HepG2 (cell line): Measurements from ENCODE around the gene TNFAIP3. TPM values are rescaled to one million over a fixed set of nuclear protein-coding genes. Genes with fewer than 3 reads are reported as not detected.
A peak's percentile ranks its signal among the peaks of the same experiment; 100 is the strongest.

Experiments
- ATAC-seq: fragments of 200-7000 bp; cut with Tn5 transposase; 3 replicates; pipeline ENCODE4 v1.9.1; 2020; ENCODE audit warnings: mild to moderate bottlenecking, moderate library complexity
- BruUV-seq: library from RNA; stranded (reverse); fragments of 400-500 nt; replicated peaks from 2 replicates; lab custom pipeline; 2021; lab: Mats Ljungman, UMichigan
- CTCF ChIA-PET: fragments of 300-600 bp; formaldehyde crosslinking; extraction: SDS; loops from one replicate; lab custom pipeline; 2021; ENCODE audit warnings: low total read pairs, inconsistent platforms, low intra/inter-chr PET ratio; lab: Yijun Ruan, JAX
- POLR2A ChIA-PET: fragments of 350-600 bp; sonication (Branson Sonifier 250); formaldehyde crosslinking; loops from one replicate; lab custom pipeline; 2020; ENCODE audit warnings: antibody characterized with exemption, inconsistent platforms; lab: Yijun Ruan, JAX
- DNase-seq: peaks from one replicate; pipeline ENCODE4 v3.0.0-alpha.2; 2015; ENCODE audit warnings: low spot score
- FAIRE-seq: peaks from 3 replicates; lab custom pipeline; 2011; peaks lifted over from hg19 to GRCh38; lab: Jason Lieb, UNC
- H2AFZ ChIP-seq: one replicate; pipeline ENCODE4 v1.6.1; 2011; ENCODE audit warnings: low read length, inconsistent platforms
- H3K27ac ChIP-seq: fragments of 300-600 bp; 3 replicates; pipeline ENCODE4 v1.8.0; 2011; ENCODE audit warnings: mixed run types, mild to moderate bottlenecking, mixed read lengths, low read length, inconsistent platforms; ENCODE audit not compliant: insufficient read depth; ENCODE audit errors: extremely low read length
- H3K27me3 ChIP-seq, 2 experiments: fragments of 200-600 bp in 1 of 2; 2 replicates in 1 of 2; 3 replicates in 1 of 2; pipeline versions ENCODE4 v1.6.0 to v1.8.0; 2011; ENCODE audit warnings: low read length in 2 of 2, mild to moderate bottlenecking in 2 of 2, moderate library complexity in 2 of 2, inconsistent platforms in 1 of 2; ENCODE audit not compliant: insufficient read depth in 2 of 2, control insufficient read depth in 1 of 2
- H3K36me3 ChIP-seq, 2 experiments: fragments of 200-600 bp in 1 of 2; replicated peaks in 1 of 2; 2 replicates in 1 of 2; 3 replicates in 1 of 2; pipeline versions ENCODE4 v1.5.1 to v1.8.0; 2011; ENCODE audit warnings: low read length in 2 of 2, inconsistent platforms in 1 of 2; ENCODE audit not compliant: insufficient read depth in 2 of 2, control insufficient read depth in 1 of 2
- H3K4me1 ChIP-seq: 2 replicates; pipeline ENCODE4 v1.5.1; 2012; ENCODE audit warnings: low read length, inconsistent platforms; ENCODE audit not compliant: insufficient read depth
- H3K4me2 ChIP-seq: 2 replicates; pipeline ENCODE4 v1.6.0; 2011; ENCODE audit warnings: low read depth, low read length, inconsistent platforms
- H3K4me3 ChIP-seq, 3 experiments: fragments of 200-600 bp in 1 of 3; sonication (generic), shearing (Covaris generic) in 1 of 3; replicated peaks in 1 of 3; 2 replicates each; pipeline ENCODE4 v1.5.1; 2011 to 2016; ENCODE audit warnings: low read length in 3 of 3, inconsistent platforms in 2 of 3, low read depth in 2 of 3, mild to moderate bottlenecking in 2 of 3, control low read depth in 1 of 3, mixed read lengths in 1 of 3; ENCODE audit not compliant: insufficient read depth in 1 of 3
- H3K79me2 ChIP-seq: one replicate; pipeline ENCODE4 v1.6.1; 2011; ENCODE audit warnings: low read length, inconsistent platforms; ENCODE audit not compliant: insufficient read depth
- H3K9ac ChIP-seq: 2 replicates; pipeline ENCODE4 v1.6.0; 2011; ENCODE audit warnings: mild to moderate bottlenecking, low read depth, low read length, inconsistent platforms; ENCODE audit not compliant: insufficient read depth
- H3K9me3 ChIP-seq: 2 replicates; pipeline ENCODE4 v1.5.1; 2012; ENCODE audit warnings: mild to moderate bottlenecking, low read length
- H4K20me1 ChIP-seq: 2 replicates; pipeline ENCODE4 v1.6.0; 2011; ENCODE audit warnings: inconsistent platforms, mild to moderate bottlenecking, low read length, moderate library complexity; ENCODE audit not compliant: insufficient read depth
- ATF7-NPFF ChIP-seq: sonication (generic); formaldehyde crosslinking; IDR thresholded peaks from 2 replicates; pipeline ENCODE4 v1.8.1; 2023; ENCODE audit warnings: mild to moderate bottlenecking, low read depth, missing genetic modification reagents, moderate library complexity
- CREB1 ChIP-seq, 2 experiments: fragments of 450-650 bp in 1 of 2; IDR thresholded peaks; 2 replicates each; pipeline ENCODE4 v1.6.1; 2016 to 2017; ENCODE audit warnings: control low read depth in 1 of 2, mild to moderate bottlenecking in 1 of 2, missing compliant biosample characterization in 1 of 2, missing genetic modification characterization in 1 of 2
- NCOR1 ChIP-seq: fragments of 200-600 bp; sonication (generic); IDR thresholded peaks from 2 replicates; pipeline ENCODE4 v1.7.0; 2017; ENCODE audit warnings: antibody characterized with exemption, low read length, borderline replicate concordance
- RBFOX2 ChIP-seq: fragments of 200-400 bp; formaldehyde crosslinking; IDR thresholded peaks from 2 replicates; pipeline ENCODE4 v1.6.1; 2017; ENCODE audit warnings: low read depth, mild to moderate bottlenecking, low read length
- SIN3A ChIP-seq: IDR thresholded peaks from 2 replicates; pipeline ENCODE4 v1.6.1; 2011; ENCODE audit warnings: low read depth, mild to moderate bottlenecking, control low read depth, low read length, borderline replicate concordance
- SMAD3 ChIP-seq: sonication (generic); formaldehyde crosslinking; IDR thresholded peaks from 2 replicates; pipeline ENCODE4 v1.4.0; 2020; ENCODE audit warnings: missing genetic modification reagents
- ZNF101 ChIP-seq: sonication (generic); formaldehyde crosslinking; IDR thresholded peaks from 2 replicates; pipeline ENCODE4 v1.4.0; 2020; ENCODE audit warnings: mild to moderate bottlenecking, low read depth, missing genetic modification reagents, borderline replicate concordance
- ZNF772 ChIP-seq: sonication (generic); formaldehyde crosslinking; IDR thresholded peaks from 2 replicates; pipeline ENCODE4 v1.5.0; 2020; ENCODE audit warnings: mild to moderate bottlenecking, missing genetic modification reagents
- WGBS: methylation state at CpG from one replicate; pipeline ENCODE4 v1.1.6; 2017; ENCODE audit warnings: low lambda C conversion rate; 5-methylcytosine and 5-hydroxymethylcytosine counted together
- in situ Hi-C: cut with HindIII; loops from 2 replicates; pipeline ENCODE4 v1.10.0; 2017; ENCODE audit warnings: low pct_unique_long_range_greater_than_20kb; ENCODE audit not compliant: extremely low pct_ligation_motif_present
- intact Hi-C: fragments of 100-400 bp; cut with micrococcal nuclease; formaldehyde crosslinking; loops from one replicate; pipeline ENCODE4 v1.10.0; 2022; ENCODE audit not compliant: unreplicated experiment
- polyA plus RNA-seq, 8 experiments: library from polyadenylated mRNA; depleted of rRNA in 3 of 8; stranded (reverse) in 7 of 8; unstranded in 1 of 8; fragments of >200 nt; fragmentation: Illumina TruSeq in 4 of 8; extraction: Trizol in 4 of 8; gene quantifications; 2 replicates each; pipeline versions ENCODE4 v1.2.1 to v1.2.3, GENCODE V29; 2011 to 2016; ENCODE audit warnings: low read depth in 4 of 8, missing spikeins in 1 of 8, mixed read lengths in 1 of 8; ENCODE audit not compliant: insufficient read depth in 1 of 8
- total RNA-seq, 5 experiments: library from RNA; depleted of rRNA; stranded (reverse); fragments of >200 nt; fragmentation: Illumina TruSeq; extraction: Trizol; gene quantifications; 2 replicates each; pipeline ENCODE4 v1.2.3, GENCODE V29; 2016; ENCODE audit warnings: low read depth in 1 of 5
- TF ChIP-seq, protein P1 (sequence below): IDR thresholded peaks from 2 replicates; pipeline ENCODE4 v1.6.1; 2012; ENCODE audit warnings: low read length, improper control_type of control experiment

The TNFAIP3 gene
- total and polyA plus RNA-seq, 2 of the 13 experiments (the other 11 are each of a cell fraction or from before 2014, with no cell fraction given): 28.2 to 47.1 TPM

DNA sequence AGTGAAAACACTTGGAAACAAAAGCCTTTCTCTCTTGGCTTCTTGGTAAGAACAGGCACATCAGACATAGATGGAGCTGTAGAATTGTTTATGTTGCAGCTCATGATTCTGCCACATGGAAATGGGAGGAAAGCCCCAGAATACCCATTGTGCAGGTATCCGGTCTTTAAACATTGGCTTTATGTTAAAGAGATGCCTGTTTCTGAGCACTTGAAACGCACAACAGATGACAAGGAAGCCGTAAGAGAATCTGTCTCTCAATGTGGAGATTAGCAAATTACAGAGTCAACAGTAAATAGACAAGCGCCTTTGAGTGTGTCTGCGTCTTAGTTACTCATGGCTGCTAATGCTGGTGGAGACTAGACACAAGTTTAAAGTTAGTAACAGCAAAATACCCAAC lies 10.5 kb downstream of the TNFAIP3 start:
- Histone ChIP-seq H3K27me3 (no peaks in the 10 kb centered on the region), H3K79me2 (peaks cover 43% of the 10 kb centered on the region), H2AFZ (no peak overlapping the region), H3K4me1 (peaks cover 33% of the 10 kb centered on the region), H4K20me1 (peaks cover 59% of the 10 kb centered on the region), H3K36me3 (peaks cover 59 to 91% of the 10 kb centered on the region in 2 experiments), H3K27ac (no peak overlapping the region), H3K4me2 (no peak overlapping the region), H3K4me3 (no peak overlapping the region), H3K9ac (no peak overlapping the region), H3K9me3 (no peaks in the 10 kb centered on the region)
- peak; percentile 31; the same call in 1 of the 2 replicates for TF ChIP-seq RBFOX2
- TF ChIP-seq CREB1 (IDR thresholded peaks at IDR 0.05): no peak
- peak; percentile 25; the same call in 1 of the 2 replicates for TF ChIP-seq CREB1 (CRISPR knock-in tag; IDR thresholded peaks at IDR 0.05)
- TF ChIP-seq SMAD3 (CRISPR knock-in tag): no peak
- ChIA-PET CTCF (interaction anchor here (1.5 kb wide), 1 partner anchor 173 kb away, joined by 3 read pairs; no protein-coding TSS in a partner anchor), POLR2A (no interaction called here)
- no peak for DNase-seq
- no peak for FAIRE-seq
- 97% methylated on average over 5 of the region's 5 CpGs for WGBS
- in situ Hi-C loops: no loop called here
- intact Hi-C loops: no loop called here
- ATAC-seq: no peak
- BruUV-seq: no TSS peak

DNA sequence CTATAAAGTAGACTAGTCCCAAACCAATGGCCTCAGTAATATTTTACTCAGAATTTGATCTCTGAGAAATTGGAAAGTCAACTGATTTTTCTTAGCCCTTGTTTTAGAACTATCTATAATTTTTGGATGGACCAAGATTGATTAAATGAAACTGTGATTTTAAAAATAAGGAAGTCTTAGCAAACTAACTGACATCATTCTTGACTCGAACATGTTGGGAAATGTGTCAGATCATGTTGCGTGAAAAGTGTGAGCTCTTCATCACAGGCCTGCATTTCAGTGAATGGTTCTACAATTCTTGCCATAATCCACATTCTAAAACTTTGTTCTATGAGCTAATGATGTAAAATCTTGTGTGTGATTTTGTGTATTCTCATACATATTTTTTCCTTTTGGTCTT lies 11.0 kb downstream of the TNFAIP3 start:
- Histone ChIP-seq H3K9me3 (no peaks in the 10 kb centered on the region), H2AFZ (no peak overlapping the region), H3K27ac (no peak overlapping the region), H3K4me1 (peaks cover 28% of the 10 kb centered on the region), H3K9ac (no peak overlapping the region), H4K20me1 (peaks cover 60% of the 10 kb centered on the region), H3K4me3 (no peak overlapping the region), H3K4me2 (no peak overlapping the region), H3K79me2 (peaks cover 39% of the 10 kb centered on the region), H3K27me3 (no peaks in the 10 kb centered on the region), H3K36me3 (peaks cover 59 to 93% of the 10 kb centered on the region in 2 experiments)
- intact Hi-C loops: no loop called here
- POLR2A ChIA-PET: no interaction called here
- BruUV-seq: no TSS peak
- no peak for DNase-seq
- ATAC-seq: no peak
- in situ Hi-C loops: no loop called here
- CTCF ChIA-PET: no interaction called here
- WGBS: 97% methylated on average over 2 of the region's 2 CpGs
- no peak for FAIRE-seq
- no peak for TF ChIP-seq NCOR1
- TF ChIP-seq, protein P1, sequence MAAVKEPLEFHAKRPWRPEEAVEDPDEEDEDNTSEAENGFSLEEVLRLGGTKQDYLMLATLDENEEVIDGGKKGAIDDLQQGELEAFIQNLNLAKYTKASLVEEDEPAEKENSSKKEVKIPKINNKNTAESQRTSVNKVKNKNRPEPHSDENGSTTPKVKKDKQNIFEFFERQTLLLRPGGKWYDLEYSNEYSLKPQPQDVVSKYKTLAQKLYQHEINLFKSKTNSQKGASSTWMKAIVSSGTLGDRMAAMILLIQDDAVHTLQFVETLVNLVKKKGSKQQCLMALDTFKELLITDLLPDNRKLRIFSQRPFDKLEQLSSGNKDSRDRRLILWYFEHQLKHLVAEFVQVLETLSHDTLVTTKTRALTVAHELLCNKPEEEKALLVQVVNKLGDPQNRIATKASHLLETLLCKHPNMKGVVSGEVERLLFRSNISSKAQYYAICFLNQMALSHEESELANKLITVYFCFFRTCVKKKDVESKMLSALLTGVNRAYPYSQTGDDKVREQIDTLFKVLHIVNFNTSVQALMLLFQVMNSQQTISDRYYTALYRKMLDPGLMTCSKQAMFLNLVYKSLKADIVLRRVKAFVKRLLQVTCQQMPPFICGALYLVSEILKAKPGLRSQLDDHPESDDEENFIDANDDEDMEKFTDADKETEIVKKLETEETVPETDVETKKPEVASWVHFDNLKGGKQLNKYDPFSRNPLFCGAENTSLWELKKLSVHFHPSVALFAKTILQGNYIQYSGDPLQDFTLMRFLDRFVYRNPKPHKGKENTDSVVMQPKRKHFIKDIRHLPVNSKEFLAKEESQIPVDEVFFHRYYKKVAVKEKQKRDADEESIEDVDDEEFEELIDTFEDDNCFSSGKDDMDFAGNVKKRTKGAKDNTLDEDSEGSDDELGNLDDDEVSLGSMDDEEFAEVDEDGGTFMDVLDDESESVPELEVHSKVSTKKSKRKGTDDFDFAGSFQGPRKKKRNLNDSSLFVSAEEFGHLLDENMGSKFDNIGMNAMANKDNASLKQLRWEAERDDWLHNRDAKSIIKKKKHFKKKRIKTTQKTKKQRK: no peak
- TF ChIP-seq ATF7-NPFF: no peak
- TF ChIP-seq ZNF772: no peak
- TF ChIP-seq ZNF101: no peak
- no peak for TF ChIP-seq SIN3A
- TF ChIP-seq, all 625 proteins: peak for 0
